OCI-LY1 (cell line): Measurements from ENCODE around the gene NID1.

Source experiments
- EZH2 ChIP-seq: fragments of 200-600 bp; sonication (generic), shearing (Covaris generic); IDR thresholded peaks from 2 replicates; pipeline ENCODE4 v1.8.0; 2017; ENCODE audit warnings: borderline replicate concordance, mixed run types, mild to moderate bottlenecking, antibody characterized with exemption, low read length, moderate library complexity, mixed read lengths
- TF ChIP-seq, protein P1 (sequence below): fragments of 200-600 bp; sonication (generic), shearing (Covaris generic); IDR thresholded peaks from 2 replicates; pipeline ENCODE4 v1.5.1; 2017; ENCODE audit warnings: mild to moderate bottlenecking, antibody characterized with exemption, low read length, moderate library complexity, mixed read lengths

DNA sequence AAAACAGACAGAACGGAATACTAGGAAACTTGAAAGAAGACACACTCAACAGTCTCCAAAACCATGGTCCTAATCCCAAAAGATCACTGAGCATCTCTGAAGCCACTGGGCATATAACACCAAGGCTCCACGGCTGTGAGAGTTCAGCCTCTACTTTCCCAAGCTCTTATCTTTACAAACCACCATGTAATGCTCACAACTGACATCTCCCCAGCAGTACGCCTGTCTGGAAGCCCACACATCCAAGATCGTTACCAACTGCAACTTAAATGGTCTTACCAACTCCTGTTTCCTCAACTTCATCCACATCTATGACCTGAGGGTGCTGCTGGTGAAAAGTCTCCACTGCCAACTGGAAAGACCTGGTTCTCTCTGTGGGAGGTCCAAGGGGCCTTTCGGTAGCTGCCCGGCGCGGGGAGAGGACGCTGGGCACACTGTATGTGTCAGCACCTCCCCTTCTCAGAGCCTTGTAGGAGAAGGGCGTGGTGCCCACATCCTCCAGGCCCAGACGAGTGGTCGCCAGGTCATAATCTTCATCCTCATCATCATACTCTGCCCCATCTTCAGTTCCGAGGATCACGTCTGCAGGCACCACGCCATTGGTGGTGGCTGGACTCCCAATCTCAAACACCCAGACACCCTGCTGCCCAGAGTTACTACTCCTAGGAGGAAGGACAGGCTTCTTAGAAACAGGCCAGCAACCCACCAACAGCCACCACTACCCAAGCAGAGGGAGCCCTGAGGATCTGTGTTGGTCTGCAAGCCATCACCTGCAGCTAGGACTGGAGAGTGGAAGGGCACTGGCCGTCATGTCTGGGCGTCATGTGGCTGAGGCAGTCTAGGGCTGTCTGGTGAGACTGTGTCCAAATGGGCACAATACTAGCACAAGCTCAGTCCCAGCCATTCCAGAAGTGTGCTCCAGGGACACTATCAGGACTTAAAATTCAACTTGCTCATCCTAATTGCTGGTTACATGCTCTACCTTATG, 23.0 kb downstream of the NID1 start:
- no peak for TF ChIP-seq EZH2
- TF ChIP-seq, protein P1, sequence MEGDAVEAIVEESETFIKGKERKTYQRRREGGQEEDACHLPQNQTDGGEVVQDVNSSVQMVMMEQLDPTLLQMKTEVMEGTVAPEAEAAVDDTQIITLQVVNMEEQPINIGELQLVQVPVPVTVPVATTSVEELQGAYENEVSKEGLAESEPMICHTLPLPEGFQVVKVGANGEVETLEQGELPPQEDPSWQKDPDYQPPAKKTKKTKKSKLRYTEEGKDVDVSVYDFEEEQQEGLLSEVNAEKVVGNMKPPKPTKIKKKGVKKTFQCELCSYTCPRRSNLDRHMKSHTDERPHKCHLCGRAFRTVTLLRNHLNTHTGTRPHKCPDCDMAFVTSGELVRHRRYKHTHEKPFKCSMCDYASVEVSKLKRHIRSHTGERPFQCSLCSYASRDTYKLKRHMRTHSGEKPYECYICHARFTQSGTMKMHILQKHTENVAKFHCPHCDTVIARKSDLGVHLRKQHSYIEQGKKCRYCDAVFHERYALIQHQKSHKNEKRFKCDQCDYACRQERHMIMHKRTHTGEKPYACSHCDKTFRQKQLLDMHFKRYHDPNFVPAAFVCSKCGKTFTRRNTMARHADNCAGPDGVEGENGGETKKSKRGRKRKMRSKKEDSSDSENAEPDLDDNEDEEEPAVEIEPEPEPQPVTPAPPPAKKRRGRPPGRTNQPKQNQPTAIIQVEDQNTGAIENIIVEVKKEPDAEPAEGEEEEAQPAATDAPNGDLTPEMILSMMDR, result no peak
